Lower leg skin (tissue), 3 donors: Measurements from ENCODE around the gene SMIM7.

Source experiments
- POLR2A ChIP-seq, 2 donors: fragments of 450-650 bp; IDR thresholded peaks; one replicate each; pipeline ENCODE4 v1.6.1; 2016 to 2017; ENCODE audit warnings: antibody characterized with exemption in 2 of 2, mild to moderate bottlenecking in 1 of 2, moderate library complexity in 1 of 2
- TF ChIP-seq, protein P1 (sequence below), 3 donors: fragments of 450-650 bp; IDR thresholded peaks; one replicate each; pipeline ENCODE4 v1.5.1; 2016; ENCODE audit warnings: antibody characterized with exemption in 3 of 3, mild to moderate bottlenecking in 3 of 3, moderate library complexity in 2 of 3

DNA sequence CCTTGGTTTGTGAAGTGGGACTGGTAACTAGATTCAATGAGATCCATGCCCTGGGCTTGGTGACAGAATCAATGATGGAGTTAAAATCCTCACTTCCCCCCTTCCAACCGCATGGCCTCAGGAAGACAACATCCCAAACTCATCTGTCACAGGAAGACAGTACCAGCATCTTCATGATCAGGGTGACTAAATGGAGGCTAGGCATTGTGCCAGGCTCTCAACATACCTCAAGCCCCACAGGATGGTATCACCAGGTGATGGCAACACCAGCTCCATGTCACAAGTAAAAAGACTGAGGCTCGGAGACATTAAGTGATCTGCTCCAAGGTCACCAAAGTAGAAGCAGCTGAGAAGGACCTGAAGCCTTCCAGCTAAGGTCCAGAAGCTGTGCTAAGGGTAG is 46.1 kb downstream of the SMIM7 start:
- TF ChIP-seq, protein P1, sequence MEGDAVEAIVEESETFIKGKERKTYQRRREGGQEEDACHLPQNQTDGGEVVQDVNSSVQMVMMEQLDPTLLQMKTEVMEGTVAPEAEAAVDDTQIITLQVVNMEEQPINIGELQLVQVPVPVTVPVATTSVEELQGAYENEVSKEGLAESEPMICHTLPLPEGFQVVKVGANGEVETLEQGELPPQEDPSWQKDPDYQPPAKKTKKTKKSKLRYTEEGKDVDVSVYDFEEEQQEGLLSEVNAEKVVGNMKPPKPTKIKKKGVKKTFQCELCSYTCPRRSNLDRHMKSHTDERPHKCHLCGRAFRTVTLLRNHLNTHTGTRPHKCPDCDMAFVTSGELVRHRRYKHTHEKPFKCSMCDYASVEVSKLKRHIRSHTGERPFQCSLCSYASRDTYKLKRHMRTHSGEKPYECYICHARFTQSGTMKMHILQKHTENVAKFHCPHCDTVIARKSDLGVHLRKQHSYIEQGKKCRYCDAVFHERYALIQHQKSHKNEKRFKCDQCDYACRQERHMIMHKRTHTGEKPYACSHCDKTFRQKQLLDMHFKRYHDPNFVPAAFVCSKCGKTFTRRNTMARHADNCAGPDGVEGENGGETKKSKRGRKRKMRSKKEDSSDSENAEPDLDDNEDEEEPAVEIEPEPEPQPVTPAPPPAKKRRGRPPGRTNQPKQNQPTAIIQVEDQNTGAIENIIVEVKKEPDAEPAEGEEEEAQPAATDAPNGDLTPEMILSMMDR (IDR thresholded peaks at IDR 0.05): no peak
- TF ChIP-seq POLR2A (IDR thresholded peaks at IDR 0.05): no peak
